K562 (cell line): ENCODE data around the gene MOSPD3. TPM values are rescaled to one million over a fixed set of nuclear protein-coding genes. Genes with fewer than 3 reads are reported as not detected.

ENCODE experiments used
- ESRRA ChIP-seq: fragments of 450-650 bp; IDR thresholded peaks from 2 replicates; pipeline ENCODE4 v1.6.1; 2014; ENCODE audit warnings: low read depth, mild to moderate bottlenecking, moderate library complexity, borderline replicate concordance
- HDAC1 ChIP-seq, 2 experiments: fragments of 450-650 bp; IDR thresholded peaks; 2 replicates each; pipeline ENCODE4 v1.6.1; 2016 to 2017; ENCODE audit warnings: inconsistent platforms in 1 of 2, mild to moderate bottlenecking in 1 of 2, moderate library complexity in 1 of 2
- HDAC8 ChIP-seq: fragments of 450-650 bp; IDR thresholded peaks from 2 replicates; pipeline ENCODE4 v1.6.1; 2016; ENCODE audit warnings: mild to moderate bottlenecking, missing genetic modification characterization, moderate library complexity, missing compliant biosample characterization
- HIVEP1 ChIP-seq: fragments of 250-450 bp; sonication (Bioruptor Pico); IDR thresholded peaks from 2 replicates; pipeline ENCODE4 v1.4.0; 2020; ENCODE audit warnings: mild to moderate bottlenecking
- ILK ChIP-seq: fragments of 450-650 bp; IDR thresholded peaks from 2 replicates; pipeline ENCODE4 v1.6.1; 2016; ENCODE audit warnings: missing genetic modification characterization, low read depth, mild to moderate bottlenecking, missing compliant biosample characterization, moderate library complexity, borderline replicate concordance
- MAZ ChIP-seq, 2 experiments: fragments of 450-650 bp in 1 of 2; sonication (generic) in 1 of 2; formaldehyde crosslinking; IDR thresholded peaks in 1 of 2; conservative IDR thresholded peaks in 1 of 2; 2 replicates each; pipeline versions ENCODE4 v1.4.0 to v1.5.0; 2020; ENCODE audit warnings: mild to moderate bottlenecking in 1 of 2, missing genetic modification reagents in 1 of 2
- MBD2 ChIP-seq: sonication (generic); IDR thresholded peaks from 2 replicates; pipeline ENCODE4 v1.6.1; 2016; ENCODE audit warnings: low read depth, borderline replicate concordance
- MCM2 ChIP-seq: fragments of 450-650 bp; IDR thresholded peaks from 2 replicates; pipeline ENCODE4 v1.6.1; 2017; ENCODE audit warnings: low read depth, mild to moderate bottlenecking
- MCM7 ChIP-seq, 2 experiments: fragments of 450-650 bp; IDR thresholded peaks; 2 replicates each; pipeline ENCODE4 v1.6.1; 2016 to 2018
- NRF1 ChIP-seq, 2 experiments: fragments of 450-650 bp; IDR thresholded peaks in 1 of 2; conservative IDR thresholded peaks in 1 of 2; 2 replicates each; pipeline ENCODE4 v1.6.1; 2014; ENCODE audit warnings: mild to moderate bottlenecking in 2 of 2
- PHF8 ChIP-seq: fragments of 200-600 bp; sonication (generic); IDR thresholded peaks from 2 replicates; pipeline ENCODE4 v1.6.1; 2012; ENCODE audit warnings: mixed run types, mild to moderate bottlenecking, inconsistent platforms, low read length, moderate library complexity, borderline replicate concordance
- POLR2G ChIP-seq: fragments of 200-400 bp; formaldehyde crosslinking; IDR thresholded peaks from 2 replicates; pipeline ENCODE4 v1.6.1; 2017; ENCODE audit warnings: low read depth, mild to moderate bottlenecking, antibody characterized with exemption, low read length, moderate library complexity
- SPI1 ChIP-seq: IDR thresholded peaks from 2 replicates; pipeline ENCODE4 v1.6.1; 2011; ENCODE audit warnings: low read depth, low read length, control low read depth, borderline replicate concordance
- ZNF274 ChIP-seq: IDR thresholded peaks from 2 replicates; pipeline ENCODE4 v1.6.1; 2011; ENCODE audit warnings: low read depth, mild to moderate bottlenecking, low read length, moderate library complexity, borderline replicate concordance
- ZNF384 ChIP-seq: IDR thresholded peaks from 2 replicates; pipeline ENCODE4 v1.6.1; 2012; ENCODE audit warnings: low read depth, low read length, improper control_type of control experiment
- polyA plus RNA-seq, 8 experiments: library from polyadenylated mRNA; depleted of rRNA in 4 of 8; stranded (reverse) in 5 of 8; unstranded in 3 of 8; fragments of >200 nt; fragmentation: Nextera tagmentation in 2 of 8; fragmentation: Illumina TruSeq in 1 of 8; extraction: Ambion mirVana in 2 of 8; extraction: Trizol in 1 of 8; gene quantifications; 2 replicates each; pipeline versions ENCODE4 v1.2.1 to v1.2.3, GENCODE V29; 2011 to 2014; ENCODE audit warnings: inconsistent platforms in 1 of 8, missing spikeins in 1 of 8
- total RNA-seq, 7 experiments: library from RNA; depleted of rRNA in 6 of 7; stranded (reverse); fragments of >200 nt in 6 of 7; fragmentation: Illumina TruSeq in 2 of 7; extraction: Trizol in 2 of 7; gene quantifications; 2 replicates each; pipeline versions ENCODE4 v1.2.1 to v1.2.3, GENCODE V29; 2011 to 2021; ENCODE audit warnings: low replicate concordance in 1 of 7
- TF ChIP-seq, protein P1 (sequence below): fragments of 450-650 bp; IDR thresholded peaks from 2 replicates; pipeline ENCODE4 v1.6.1; 2016
- TF ChIP-seq, protein P2 (sequence below): fragments of 450-650 bp; conservative IDR thresholded peaks from 2 replicates; pipeline ENCODE4 v1.6.1; 2016; ENCODE audit warnings: missing genetic modification characterization, low read depth, mild to moderate bottlenecking, missing compliant biosample characterization, moderate library complexity
- TF ChIP-seq, protein P3 (sequence below), 2 experiments: fragments of 450-650 bp; conservative IDR thresholded peaks; 2 replicates each; pipeline ENCODE4 v1.6.1; 2017; ENCODE audit warnings: mild to moderate bottlenecking in 2 of 2, moderate library complexity in 2 of 2
- TF ChIP-seq, protein P4 (sequence below): sonication (generic); formaldehyde crosslinking; IDR thresholded peaks from 2 replicates; pipeline ENCODE4 v1.9.0; 2022; ENCODE audit warnings: mild to moderate bottlenecking, missing genetic modification reagents
- TF ChIP-seq, protein P5 (sequence below), 3 experiments: fragments of 200-800 bp in 1 of 3; fragments of 250-450 bp in 1 of 3; fragments of 450-650 bp in 1 of 3; sonication (Bioruptor Pico) in 1 of 3; sonication (Bioruptor generic) in 1 of 3; formaldehyde crosslinking in 1 of 3; IDR thresholded peaks; 2 replicates each; pipeline versions ENCODE4 v1.6.1 to v1.8.0; 2016 to 2022; ENCODE audit warnings: mild to moderate bottlenecking in 2 of 3, missing genetic modification characterization in 2 of 3, missing compliant biosample characterization in 1 of 3, moderate library complexity in 1 of 3

MOSPD3 gene
- total and polyA plus RNA-seq, 9 of the 15 experiments (the other 6 are each of a cell fraction or from before 2014, with no cell fraction given): 1.4 to 32.1 (median 7.3) TPM

DNA sequence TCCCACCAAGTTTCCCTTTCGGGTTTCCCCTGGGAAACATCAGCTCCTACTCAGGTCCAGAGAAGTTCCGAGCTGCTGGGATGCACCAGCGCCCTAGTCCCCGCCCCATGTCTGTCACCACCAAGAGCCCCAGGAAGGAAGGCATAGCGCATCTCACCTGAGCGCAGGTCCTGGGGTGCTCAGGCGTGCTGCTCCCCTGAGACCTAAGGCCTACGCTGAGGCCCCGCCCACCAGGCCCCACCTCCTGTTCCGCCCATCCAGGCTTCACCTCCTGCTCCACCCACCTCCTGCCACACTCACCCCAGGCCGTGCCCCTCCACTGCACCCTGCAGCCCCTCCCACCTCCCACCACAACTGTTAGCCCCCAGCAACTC is 30.2 kb downstream of the MOSPD3 start (continued):
- TF ChIP-seq, protein P1, sequence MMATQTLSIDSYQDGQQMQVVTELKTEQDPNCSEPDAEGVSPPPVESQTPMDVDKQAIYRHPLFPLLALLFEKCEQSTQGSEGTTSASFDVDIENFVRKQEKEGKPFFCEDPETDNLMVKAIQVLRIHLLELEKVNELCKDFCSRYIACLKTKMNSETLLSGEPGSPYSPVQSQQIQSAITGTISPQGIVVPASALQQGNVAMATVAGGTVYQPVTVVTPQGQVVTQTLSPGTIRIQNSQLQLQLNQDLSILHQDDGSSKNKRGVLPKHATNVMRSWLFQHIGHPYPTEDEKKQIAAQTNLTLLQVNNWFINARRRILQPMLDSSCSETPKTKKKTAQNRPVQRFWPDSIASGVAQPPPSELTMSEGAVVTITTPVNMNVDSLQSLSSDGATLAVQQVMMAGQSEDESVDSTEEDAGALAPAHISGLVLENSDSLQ: no peak
- TF ChIP-seq ESRRA: no peak
- TF ChIP-seq, protein P2, sequence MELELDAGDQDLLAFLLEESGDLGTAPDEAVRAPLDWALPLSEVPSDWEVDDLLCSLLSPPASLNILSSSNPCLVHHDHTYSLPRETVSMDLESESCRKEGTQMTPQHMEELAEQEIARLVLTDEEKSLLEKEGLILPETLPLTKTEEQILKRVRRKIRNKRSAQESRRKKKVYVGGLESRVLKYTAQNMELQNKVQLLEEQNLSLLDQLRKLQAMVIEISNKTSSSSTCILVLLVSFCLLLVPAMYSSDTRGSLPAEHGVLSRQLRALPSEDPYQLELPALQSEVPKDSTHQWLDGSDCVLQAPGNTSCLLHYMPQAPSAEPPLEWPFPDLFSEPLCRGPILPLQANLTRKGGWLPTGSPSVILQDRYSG (tag): no peak
- TF ChIP-seq ZNF274: no peak
- peak; percentile 52; the same call in 1 of the 2 replicates for TF ChIP-seq MBD2
- no peak for TF ChIP-seq ZNF384
- peak; percentile 42; the same call in 1 of the 2 replicates for TF ChIP-seq PHF8
- TF ChIP-seq ILK: no peak
- TF ChIP-seq, protein P3, sequence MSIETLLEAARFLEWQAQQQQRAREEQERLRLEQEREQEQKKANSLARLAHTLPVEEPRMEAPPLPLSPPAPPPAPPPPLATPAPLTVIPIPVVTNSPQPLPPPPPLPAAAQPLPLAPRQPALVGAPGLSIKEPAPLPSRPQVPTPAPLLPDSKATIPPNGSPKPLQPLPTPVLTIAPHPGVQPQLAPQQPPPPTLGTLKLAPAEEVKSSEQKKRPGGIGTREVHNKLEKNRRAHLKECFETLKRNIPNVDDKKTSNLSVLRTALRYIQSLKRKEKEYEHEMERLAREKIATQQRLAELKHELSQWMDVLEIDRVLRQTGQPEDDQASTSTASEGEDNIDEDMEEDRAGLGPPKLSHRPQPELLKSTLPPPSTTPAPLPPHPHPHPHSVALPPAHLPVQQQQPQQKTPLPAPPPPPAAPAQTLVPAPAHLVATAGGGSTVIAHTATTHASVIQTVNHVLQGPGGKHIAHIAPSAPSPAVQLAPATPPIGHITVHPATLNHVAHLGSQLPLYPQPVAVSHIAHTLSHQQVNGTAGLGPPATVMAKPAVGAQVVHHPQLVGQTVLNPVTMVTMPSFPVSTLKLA (conservative IDR thresholded peaks at IDR 0.05): 0 out of 4 replicates have a peak, but pooled peaks of 1 of the 2 experiments have one; percentile 44
- peak; percentile 35; the same call in 1 of the 2 replicates for TF ChIP-seq SPI1
- TF ChIP-seq NRF1 (conservative IDR thresholded peaks at IDR 0.05 in 1 of 2, IDR thresholded peaks at IDR 0.05 in 1 of 2): peak; percentile 62 to 74
- no peak for TF ChIP-seq HDAC8 (tag)
- TF ChIP-seq HDAC1 (IDR thresholded peaks at IDR 0.05): no peak; a peak in 1 of 4 replicates
- no peak for TF ChIP-seq MCM2
- TF ChIP-seq POLR2G: 0 out of 2 replicates have a peak, but pooled peaks have one; percentile 17
- TF ChIP-seq, protein P4, sequence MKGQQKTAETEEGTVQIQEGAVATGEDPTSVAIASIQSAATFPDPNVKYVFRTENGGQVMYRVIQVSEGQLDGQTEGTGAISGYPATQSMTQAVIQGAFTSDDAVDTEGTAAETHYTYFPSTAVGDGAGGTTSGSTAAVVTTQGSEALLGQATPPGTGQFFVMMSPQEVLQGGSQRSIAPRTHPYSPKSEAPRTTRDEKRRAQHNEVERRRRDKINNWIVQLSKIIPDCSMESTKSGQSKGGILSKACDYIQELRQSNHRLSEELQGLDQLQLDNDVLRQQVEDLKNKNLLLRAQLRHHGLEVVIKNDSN: no peak
- TF ChIP-seq, protein P5, sequence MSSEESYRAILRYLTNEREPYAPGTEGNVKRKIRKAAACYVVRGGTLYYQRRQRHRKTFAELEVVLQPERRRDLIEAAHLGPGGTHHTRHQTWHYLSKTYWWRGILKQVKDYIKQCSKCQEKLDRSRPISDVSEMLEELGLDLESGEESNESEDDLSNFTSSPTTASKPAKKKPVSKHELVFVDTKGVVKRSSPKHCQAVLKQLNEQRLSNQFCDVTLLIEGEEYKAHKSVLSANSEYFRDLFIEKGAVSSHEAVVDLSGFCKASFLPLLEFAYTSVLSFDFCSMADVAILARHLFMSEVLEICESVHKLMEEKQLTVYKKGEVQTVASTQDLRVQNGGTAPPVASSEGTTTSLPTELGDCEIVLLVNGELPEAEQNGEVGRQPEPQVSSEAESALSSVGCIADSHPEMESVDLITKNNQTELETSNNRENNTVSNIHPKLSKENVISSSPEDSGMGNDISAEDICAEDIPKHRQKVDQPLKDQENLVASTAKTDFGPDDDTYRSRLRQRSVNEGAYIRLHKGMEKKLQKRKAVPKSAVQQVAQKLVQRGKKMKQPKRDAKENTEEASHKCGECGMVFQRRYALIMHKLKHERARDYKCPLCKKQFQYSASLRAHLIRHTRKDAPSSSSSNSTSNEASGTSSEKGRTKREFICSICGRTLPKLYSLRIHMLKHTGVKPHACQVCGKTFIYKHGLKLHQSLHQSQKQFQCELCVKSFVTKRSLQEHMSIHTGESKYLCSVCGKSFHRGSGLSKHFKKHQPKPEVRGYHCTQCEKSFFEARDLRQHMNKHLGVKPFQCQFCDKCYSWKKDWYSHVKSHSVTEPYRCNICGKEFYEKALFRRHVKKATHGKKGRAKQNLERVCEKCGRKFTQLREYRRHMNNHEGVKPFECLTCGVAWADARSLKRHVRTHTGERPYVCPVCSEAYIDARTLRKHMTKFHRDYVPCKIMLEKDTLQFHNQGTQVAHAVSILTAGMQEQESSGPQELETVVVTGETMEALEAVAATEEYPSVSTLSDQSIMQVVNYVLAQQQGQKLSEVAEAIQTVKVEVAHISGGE (CRISPR knock-in tag; IDR thresholded peaks at IDR 0.05): peak in 1 of 3 experiments; percentile 68; a peak in 1 of 6 replicates
- no peak for TF ChIP-seq HIVEP1 (CRISPR knock-in tag)
- no peak for TF ChIP-seq MCM7 (IDR thresholded peaks at IDR 0.05)
- peak in 1 of 2 experiments; percentile 77; a peak in 2 of 4 replicates for TF ChIP-seq MAZ (CRISPR knock-in tag; conservative IDR thresholded peaks at IDR 0.05 in 1 of 2, IDR thresholded peaks at IDR 0.05 in 1 of 2)
